Naive thymus-derived CD4-positive, alpha-beta T cell (primary cell): ENCODE results near the gene PDIA5. TPM values are rescaled to one million over a fixed set of nuclear protein-coding genes. Genes with fewer than 3 reads are reported as not detected.

ENCODE experiments used
- ATAC-seq: fragments of 150-1000 bp; cut with Tn5 transposase; 2 replicates; pipeline ENCODE4 v1.10.0; 2021; ENCODE audit warnings: mild to moderate bottlenecking, moderate library complexity
- CTCF ChIA-PET: fragments of 350-600 bp; sonication (Branson Sonifier 250); formaldehyde crosslinking; loops from one replicate; lab custom pipeline; 2021; ENCODE audit warnings: antibody characterized with exemption; lab: Charles Lee
- POLR2A ChIA-PET: fragments of 350-600 bp; sonication (Branson Sonifier 250); formaldehyde crosslinking; loops from one replicate; lab custom pipeline; 2021; ENCODE audit warnings: antibody characterized with exemption, inconsistent platforms; lab: Charles Lee
- DNase-seq, 9 donors: peaks; one replicate each; pipeline versions ENCODE4 v3.0.0 to v3.0.0-alpha.2; 2020 to 2022; ENCODE audit warnings: mixed read lengths in 1 of 9
- H3K27ac ChIP-seq: one replicate; pipeline ENCODE4 v1.7.0; 2013; ENCODE audit warnings: mild to moderate bottlenecking, low read depth, low read length, moderate library complexity
- H3K27me3 ChIP-seq, 2 donors: one replicate each; pipeline ENCODE4 v1.7.0; 2013; ENCODE audit warnings: low read length in 2 of 2, mild to moderate bottlenecking in 2 of 2, moderate library complexity in 2 of 2; ENCODE audit not compliant: control insufficient read depth in 2 of 2, insufficient read depth in 2 of 2
- H3K36me3 ChIP-seq, 3 experiments: 1 replicate in 2 of 3; 2 replicates in 1 of 3; pipeline ENCODE4 v1.7.0; 2013; ENCODE audit warnings: low read length in 3 of 3, mild to moderate bottlenecking in 3 of 3, moderate library complexity in 1 of 3; ENCODE audit not compliant: insufficient read depth in 3 of 3, control insufficient read depth in 2 of 3
- H3K4me1 ChIP-seq, 2 donors: one replicate each; pipeline ENCODE4 v1.7.0; 2013; ENCODE audit warnings: low read length in 2 of 2, mild to moderate bottlenecking in 2 of 2, moderate library complexity in 1 of 2; ENCODE audit not compliant: control insufficient read depth in 2 of 2, insufficient read depth in 2 of 2
- H3K4me3 ChIP-seq: 2 replicates; pipeline ENCODE4 v1.7.0; 2013; ENCODE audit warnings: mild to moderate bottlenecking, low read length
- H3K9me3 ChIP-seq, 3 experiments: 1 replicate in 2 of 3; 2 replicates in 1 of 3; pipeline ENCODE4 v1.7.0; 2013; ENCODE audit warnings: low read length in 3 of 3; ENCODE audit not compliant: control insufficient read depth in 2 of 3
- H3K27ac Mint-ChIP-seq, 9 donors: one replicate each; pipeline ENCODE4 v1.8.0; 2020 to 2022; ENCODE audit warnings: mixed read lengths in 9 of 9, mild to moderate bottlenecking in 8 of 9, moderate library complexity in 5 of 9, inconsistent platforms in 2 of 9
- H3K27me3 Mint-ChIP-seq, 5 donors: one replicate each; pipeline ENCODE4 v1.8.0; 2021 to 2022; ENCODE audit warnings: mixed read lengths in 5 of 5, mild to moderate bottlenecking in 1 of 5
- H3K36me3 Mint-ChIP-seq, 5 donors: one replicate each; pipeline ENCODE4 v1.8.0; 2020 to 2022; ENCODE audit warnings: mixed read lengths in 5 of 5, mild to moderate bottlenecking in 3 of 5, inconsistent platforms in 1 of 5
- H3K4me1 Mint-ChIP-seq, 7 donors: one replicate each; pipeline ENCODE4 v1.8.0; 2020 to 2022; ENCODE audit warnings: mixed read lengths in 7 of 7, mild to moderate bottlenecking in 3 of 7, inconsistent platforms in 1 of 7
- H3K4me3 Mint-ChIP-seq, 10 donors: one replicate each; pipeline ENCODE4 v1.8.0; 2020 to 2022; ENCODE audit warnings: mild to moderate bottlenecking in 10 of 10, mixed read lengths in 10 of 10, moderate library complexity in 6 of 10, inconsistent platforms in 2 of 10
- H3K9me3 Mint-ChIP-seq, 11 donors: one replicate each; pipeline ENCODE4 v1.8.0; 2020 to 2022; ENCODE audit warnings: mixed read lengths in 11 of 11, mild to moderate bottlenecking in 4 of 11, inconsistent platforms in 1 of 11, moderate library complexity in 1 of 11
- intact Hi-C, 2 donors: fragments of 100-400 bp; cut with micrococcal nuclease; formaldehyde crosslinking; loops; one replicate each; pipeline ENCODE4 v1.15.1; 2023
- polyA plus RNA-seq, 2 donors: library from polyadenylated mRNA; unstranded; fragments of 300-500 nt; fragmentation: Illumina TruSeq; gene quantifications; one replicate each; pipeline ENCODE4 v1.2.3, GENCODE V29; 2021
- total RNA-seq, 6 experiments: library from RNA in 5 of 6; stranded (reverse) in 5 of 6; gene quantifications; 1 replicate in 5 of 6; 2 replicates in 1 of 6; pipeline ENCODE4 v1.2.3 and lab custom pipeline; 2021 to 2026

Gene PDIA5
- total and polyA plus RNA-seq, 7 experiments from 2014 or later = 3.4 to 21.7 (median 5.6) TPM

GRCh38 chr3:123158899-123159390 lies 92.1 kb downstream of the PDIA5 start:
- Mint-ChIP-seq H3K9me3 (no peaks in the 10 kb centered on the region), H3K27me3 (no peaks in the 10 kb centered on the region), H3K4me3 (no peak overlapping the region), H3K27ac (no peak overlapping the region), H3K36me3 (peaks cover 10 to 63% (median 33%) of the 10 kb centered on the region in 5 donors), H3K4me1 (peaks cover 0 to 5% (median 0%) of the 10 kb centered on the region in 7 donors)
- Histone ChIP-seq H3K36me3 (peaks cover 0 to 24% (median 0%) of the 10 kb centered on the region in 3 experiments), H3K9me3 (no peaks in the 10 kb centered on the region), H3K4me3 (no peak overlapping the region), H3K27ac (no peak overlapping the region), H3K4me1 (no peaks in the 10 kb centered on the region), H3K27me3 (no peaks in the 10 kb centered on the region)
- CTCF ChIA-PET = no interaction called here
- no peak for ATAC-seq
- intact Hi-C loops = no loop called here
- POLR2A ChIA-PET = no interaction called here
- DNase-seq = no peak

DNA sequence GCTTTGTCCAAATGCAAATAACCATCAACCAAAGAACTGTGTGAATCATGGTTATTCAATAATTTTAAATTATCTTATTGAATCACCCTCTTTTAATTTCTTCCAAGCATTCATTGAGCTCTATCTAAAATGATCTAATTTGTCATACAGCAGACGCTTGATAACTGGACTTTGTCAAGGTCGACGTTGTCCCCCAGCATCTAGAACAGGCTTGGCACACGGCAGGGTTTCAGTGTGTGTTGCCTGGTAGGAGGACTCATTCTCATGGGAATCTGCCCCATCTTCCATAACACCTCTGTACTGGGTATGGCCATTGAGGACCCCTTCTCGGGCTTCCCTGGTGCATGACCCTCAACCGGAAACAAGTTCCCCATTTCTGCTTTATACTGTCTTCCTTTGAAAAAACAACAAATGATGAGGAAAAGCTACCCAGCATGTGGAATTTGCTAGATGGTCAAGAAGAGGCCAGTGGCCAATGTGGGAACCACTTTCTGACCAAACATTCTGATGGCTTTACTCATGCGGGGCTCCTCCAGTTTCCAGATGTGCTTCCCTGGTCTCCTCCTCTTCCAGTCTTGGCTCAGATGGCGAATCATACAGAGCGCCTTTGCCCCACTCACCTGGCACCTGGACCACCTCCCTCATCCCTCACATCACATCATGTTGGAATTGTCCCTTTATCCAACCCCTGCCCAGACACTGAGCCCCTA lies 93.3 kb downstream of the PDIA5 start:
- H3K36me3 Mint-ChIP-seq = peaks cover 19 to 74% (median 41%) of the 10 kb centered on the region in 5 donors
- intact Hi-C loops = no loop called here
- H3K36me3 ChIP-seq = peaks cover 0 to 30% (median 0%) of the 10 kb centered on the region in 3 experiments
- H3K27ac ChIP-seq = no peak overlapping the region
- H3K4me1 ChIP-seq = no peaks in the 10 kb centered on the region
- peaks cover 0 to 5% (median 3%) of the 10 kb centered on the region in 11 donors for H3K9me3 Mint-ChIP-seq
- no peaks in the 10 kb centered on the region for H3K27me3 ChIP-seq
- H3K4me3 Mint-ChIP-seq = no peak overlapping the region
- no peaks in the 10 kb centered on the region for H3K27me3 Mint-ChIP-seq
- CTCF ChIA-PET = no interaction called here
- no peak for DNase-seq
- no peak overlapping the region for H3K4me3 ChIP-seq
- POLR2A ChIA-PET = no interaction called here
- H3K9me3 ChIP-seq = no peaks in the 10 kb centered on the region
- peaks cover 0 to 2% (median 0%) of the 10 kb centered on the region in 7 donors for H3K4me1 Mint-ChIP-seq
- H3K27ac Mint-ChIP-seq = no peak overlapping the region
- no peak for ATAC-seq

- peaks cover 20 to 81% (median 45%) of the 10 kb centered on the region in 5 donors for H3K36me3 Mint-ChIP-seq
- no peaks in the 10 kb centered on the region for H3K27me3 Mint-ChIP-seq
- peaks cover 0 to 2% (median 0%) of the 10 kb centered on the region in 7 donors for H3K4me1 Mint-ChIP-seq
- H3K9me3 ChIP-seq = no peaks in the 10 kb centered on the region
- peaks cover 0 to 30% (median 0%) of the 10 kb centered on the region in 3 experiments for H3K36me3 ChIP-seq
- no peak overlapping the region for H3K4me3 Mint-ChIP-seq
- H3K4me3 ChIP-seq = no peak overlapping the region
- intact Hi-C loops = no loop called here
- DNase-seq (no peak), ATAC-seq (no peak)
- H3K27me3 ChIP-seq = no peaks in the 10 kb centered on the region
- H3K4me1 ChIP-seq = no peaks in the 10 kb centered on the region
- POLR2A ChIA-PET = no interaction called here
- peaks cover 0 to 6% (median 3%) of the 10 kb centered on the region in 11 donors for H3K9me3 Mint-ChIP-seq
- H3K27ac ChIP-seq = no peak overlapping the region
- H3K27ac Mint-ChIP-seq = no peak overlapping the region
- CTCF ChIA-PET = no interaction called here
These were observed 94.3 kb downstream of the PDIA5 start for GRCh38 chr3:123161167-123161566.

DNA sequence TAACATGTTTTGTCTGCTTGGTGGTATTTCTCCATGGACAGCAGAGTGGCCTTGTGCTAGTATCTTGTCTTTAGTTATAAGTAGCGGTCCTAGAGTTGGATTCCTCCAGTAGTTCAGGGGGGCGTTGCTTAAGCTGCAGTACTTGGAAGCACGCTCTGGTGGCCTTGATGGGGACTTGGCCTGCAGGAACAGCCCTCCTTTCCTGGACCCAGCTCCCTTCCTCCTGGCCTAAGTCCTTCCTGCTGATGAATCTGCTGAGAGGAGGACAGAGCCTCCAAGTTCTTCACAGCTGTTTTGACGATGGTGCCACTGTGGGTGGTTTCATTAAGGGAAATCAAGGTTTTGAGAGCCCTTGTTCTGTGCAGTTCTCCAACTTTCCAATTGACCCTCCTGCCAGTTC lies 96.3 kb downstream of the PDIA5 start:
- Histone ChIP-seq H3K36me3 (peaks cover 0 to 24% (median 0%) of the 10 kb centered on the region in 3 experiments), H3K9me3 (no peaks in the 10 kb centered on the region), H3K27ac (no peak overlapping the region), H3K4me3 (no peak overlapping the region), H3K4me1 (no peaks in the 10 kb centered on the region), H3K27me3 (no peaks in the 10 kb centered on the region)
- intact Hi-C loops = no loop called here
- ATAC-seq (no peak), DNase-seq (no peak)
- Mint-ChIP-seq H3K36me3 (peaks cover 23 to 81% (median 53%) of the 10 kb centered on the region in 5 donors), H3K27me3 (no peaks in the 10 kb centered on the region), H3K27ac (peak overlapping the region in 1 of 9 donors; percentile 37), H3K4me3 (no peak overlapping the region), H3K4me1 (no peaks in the 10 kb centered on the region), H3K9me3 (peaks cover 0 to 14% (median 4%) of the 10 kb centered on the region in 11 donors)
- POLR2A ChIA-PET = no interaction called here
- CTCF ChIA-PET = no interaction called here

GRCh38 chr3:123165163-123165562 lies 98.3 kb downstream of the PDIA5 start:
- Mint-ChIP-seq H3K4me3 (no peak overlapping the region), H3K4me1 (peaks cover 0 to 2% (median 0%) of the 10 kb centered on the region in 7 donors), H3K27ac (no peak overlapping the region), H3K36me3 (peaks cover 20 to 67% (median 53%) of the 10 kb centered on the region in 5 donors), H3K9me3 (peaks cover 0 to 14% (median 4%) of the 10 kb centered on the region in 11 donors), H3K27me3 (no peaks in the 10 kb centered on the region)
- no peaks in the 10 kb centered on the region for H3K4me1 ChIP-seq
- H3K27ac ChIP-seq = no peak overlapping the region
- H3K36me3 ChIP-seq = peaks cover 0 to 24% (median 0%) of the 10 kb centered on the region in 3 experiments
- no peak overlapping the region for H3K4me3 ChIP-seq
- ChIA-PET POLR2A (no interaction called here), CTCF (no interaction called here)
- DNase-seq (no peak), ATAC-seq (no peak)
- intact Hi-C loops = no loop called here
- H3K27me3 ChIP-seq = no peaks in the 10 kb centered on the region
- H3K9me3 ChIP-seq = no peaks in the 10 kb centered on the region

DNA sequence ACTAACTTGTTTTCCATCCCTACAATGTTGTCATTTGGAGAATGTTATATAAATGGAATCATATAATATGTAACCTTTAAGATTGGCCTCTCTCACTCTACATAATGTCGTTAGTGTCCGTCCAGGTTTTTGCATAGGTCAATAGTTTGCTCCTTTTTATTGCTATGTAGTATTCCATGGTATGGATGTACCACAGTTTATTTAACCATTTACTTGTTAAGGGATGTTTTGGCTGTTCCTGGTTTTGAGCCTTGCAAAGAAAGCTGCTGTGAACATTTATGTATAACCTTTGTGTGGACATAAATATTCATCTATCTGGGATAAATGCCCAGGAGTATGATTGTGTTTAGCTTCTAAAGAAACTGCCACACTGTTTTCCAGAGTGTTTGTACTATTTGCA lies 100.9 kb downstream of the PDIA5 start:
- no peak overlapping the region for H3K4me3 Mint-ChIP-seq

More for the DNA sequence above, 100.9 kb downstream of the PDIA5 start:
- intact Hi-C loops = no loop called here
- Mint-ChIP-seq H3K27me3 (no peaks in the 10 kb centered on the region), H3K9me3 (peaks cover 0 to 14% (median 4%) of the 10 kb centered on the region in 11 donors), H3K4me1 (peaks cover 0 to 2% (median 0%) of the 10 kb centered on the region in 7 donors), H3K36me3 (peaks cover 16 to 51% (median 45%) of the 10 kb centered on the region in 5 donors), H3K27ac (no peak overlapping the region)
- no peak for ATAC-seq
- H3K27me3 ChIP-seq = no peaks in the 10 kb centered on the region
- POLR2A ChIA-PET = no interaction called here
- DNase-seq = no peak
- H3K36me3 ChIP-seq = peaks cover 0 to 14% (median 0%) of the 10 kb centered on the region in 3 experiments
- CTCF ChIA-PET = no interaction called here
- H3K27ac ChIP-seq = no peak overlapping the region
- no peaks in the 10 kb centered on the region for H3K9me3 ChIP-seq
- no peaks in the 10 kb centered on the region for H3K4me1 ChIP-seq
- H3K4me3 ChIP-seq = no peak overlapping the region
